HL-60 (cell line): ENCODE data around the gene KLK1.

ENCODE experiments used
- GABPA ChIP-seq: IDR thresholded peaks from 2 replicates; pipeline ENCODE4 v1.6.1; 2012; ENCODE audit warnings: low read depth
- POLR2AphosphoS5 ChIP-seq: IDR thresholded peaks from 2 replicates; pipeline ENCODE4 v1.6.1; 2012; ENCODE audit warnings: low read depth
- SPI1 ChIP-seq: IDR thresholded peaks from 2 replicates; pipeline ENCODE4 v1.6.1; 2012; ENCODE audit warnings: low read depth, mild to moderate bottlenecking, borderline replicate concordance
- TF ChIP-seq, protein P1 (sequence below): IDR thresholded peaks from one replicate; pipeline ENCODE4 v1.5.1; 2011; ENCODE audit warnings: low read length, control low read depth, inconsistent platforms; ENCODE audit not compliant: insufficient read depth
- TF ChIP-seq, protein P2 (sequence below): IDR thresholded peaks from 2 replicates; pipeline ENCODE4 v1.6.1; 2012; ENCODE audit warnings: low read depth; ENCODE audit not compliant: insufficient replicate concordance

GRCh38 chr19:50819636-50820035 is 4.0 kb downstream of the KLK1 start:
- TF ChIP-seq, protein P1, sequence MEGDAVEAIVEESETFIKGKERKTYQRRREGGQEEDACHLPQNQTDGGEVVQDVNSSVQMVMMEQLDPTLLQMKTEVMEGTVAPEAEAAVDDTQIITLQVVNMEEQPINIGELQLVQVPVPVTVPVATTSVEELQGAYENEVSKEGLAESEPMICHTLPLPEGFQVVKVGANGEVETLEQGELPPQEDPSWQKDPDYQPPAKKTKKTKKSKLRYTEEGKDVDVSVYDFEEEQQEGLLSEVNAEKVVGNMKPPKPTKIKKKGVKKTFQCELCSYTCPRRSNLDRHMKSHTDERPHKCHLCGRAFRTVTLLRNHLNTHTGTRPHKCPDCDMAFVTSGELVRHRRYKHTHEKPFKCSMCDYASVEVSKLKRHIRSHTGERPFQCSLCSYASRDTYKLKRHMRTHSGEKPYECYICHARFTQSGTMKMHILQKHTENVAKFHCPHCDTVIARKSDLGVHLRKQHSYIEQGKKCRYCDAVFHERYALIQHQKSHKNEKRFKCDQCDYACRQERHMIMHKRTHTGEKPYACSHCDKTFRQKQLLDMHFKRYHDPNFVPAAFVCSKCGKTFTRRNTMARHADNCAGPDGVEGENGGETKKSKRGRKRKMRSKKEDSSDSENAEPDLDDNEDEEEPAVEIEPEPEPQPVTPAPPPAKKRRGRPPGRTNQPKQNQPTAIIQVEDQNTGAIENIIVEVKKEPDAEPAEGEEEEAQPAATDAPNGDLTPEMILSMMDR, result no peak
- TF ChIP-seq SPI1 (no peak), GABPA (no peak), POLR2AphosphoS5 (no peak)
- TF ChIP-seq, protein P2, sequence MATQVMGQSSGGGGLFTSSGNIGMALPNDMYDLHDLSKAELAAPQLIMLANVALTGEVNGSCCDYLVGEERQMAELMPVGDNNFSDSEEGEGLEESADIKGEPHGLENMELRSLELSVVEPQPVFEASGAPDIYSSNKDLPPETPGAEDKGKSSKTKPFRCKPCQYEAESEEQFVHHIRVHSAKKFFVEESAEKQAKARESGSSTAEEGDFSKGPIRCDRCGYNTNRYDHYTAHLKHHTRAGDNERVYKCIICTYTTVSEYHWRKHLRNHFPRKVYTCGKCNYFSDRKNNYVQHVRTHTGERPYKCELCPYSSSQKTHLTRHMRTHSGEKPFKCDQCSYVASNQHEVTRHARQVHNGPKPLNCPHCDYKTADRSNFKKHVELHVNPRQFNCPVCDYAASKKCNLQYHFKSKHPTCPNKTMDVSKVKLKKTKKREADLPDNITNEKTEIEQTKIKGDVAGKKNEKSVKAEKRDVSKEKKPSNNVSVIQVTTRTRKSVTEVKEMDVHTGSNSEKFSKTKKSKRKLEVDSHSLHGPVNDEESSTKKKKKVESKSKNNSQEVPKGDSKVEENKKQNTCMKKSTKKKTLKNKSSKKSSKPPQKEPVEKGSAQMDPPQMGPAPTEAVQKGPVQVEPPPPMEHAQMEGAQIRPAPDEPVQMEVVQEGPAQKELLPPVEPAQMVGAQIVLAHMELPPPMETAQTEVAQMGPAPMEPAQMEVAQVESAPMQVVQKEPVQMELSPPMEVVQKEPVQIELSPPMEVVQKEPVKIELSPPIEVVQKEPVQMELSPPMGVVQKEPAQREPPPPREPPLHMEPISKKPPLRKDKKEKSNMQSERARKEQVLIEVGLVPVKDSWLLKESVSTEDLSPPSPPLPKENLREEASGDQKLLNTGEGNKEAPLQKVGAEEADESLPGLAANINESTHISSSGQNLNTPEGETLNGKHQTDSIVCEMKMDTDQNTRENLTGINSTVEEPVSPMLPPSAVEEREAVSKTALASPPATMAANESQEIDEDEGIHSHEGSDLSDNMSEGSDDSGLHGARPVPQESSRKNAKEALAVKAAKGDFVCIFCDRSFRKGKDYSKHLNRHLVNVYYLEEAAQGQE, result no peak
